ENCODE results near the gene PAX4. TPM values are rescaled to one million over a fixed set of nuclear protein-coding genes. Genes with fewer than 3 reads are reported as not detected.

PAX4 gene
- polyA plus RNA-seq, 3 donors, result not detected

DNA sequence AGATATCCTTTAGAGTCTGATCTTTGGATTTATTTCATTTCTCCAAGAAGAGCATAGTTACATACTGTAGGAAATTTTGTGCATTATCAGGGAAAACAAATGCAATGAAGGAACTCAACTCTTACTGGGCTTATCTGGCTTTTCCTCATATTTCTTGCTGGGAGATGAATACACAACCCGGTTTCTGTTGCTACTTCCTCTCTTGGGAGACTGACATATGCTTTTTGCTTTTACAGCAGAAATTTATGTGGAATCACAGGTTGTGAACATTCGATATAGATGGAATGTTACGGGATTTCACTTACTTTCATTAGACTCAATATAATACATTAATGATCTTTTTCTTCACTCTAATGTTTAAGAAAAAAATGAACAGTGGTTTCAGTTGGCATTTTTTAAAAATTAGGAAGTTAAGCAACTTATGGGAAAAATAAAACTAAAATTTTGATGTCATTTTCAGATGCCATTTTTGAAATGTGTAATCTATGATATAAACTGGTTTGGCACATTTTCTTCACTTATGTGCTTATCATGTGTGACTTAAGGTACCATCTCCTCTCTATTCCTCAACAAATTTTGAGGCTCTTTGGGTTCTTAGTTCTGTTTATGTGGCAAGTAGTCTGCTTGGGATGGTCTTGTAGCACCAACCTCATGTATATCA, 41.2 kb upstream of the PAX4 start:
- peaks cover 98% of the 10 kb centered on the region for H3K79me2 ChIP-seq (ENCODE audit: insufficient read depth, low read length)
- Mint-ChIP-seq H3K36me3 (peaks cover 27 to 54% of the 10 kb centered on the region in 2 donors), H3K4me1 (peaks cover 48% of the 10 kb centered on the region), H3K27me3 (ENCODE audit: low read depth in 3 of 3) (peaks cover 0 to 2% (median 0%) of the 10 kb centered on the region in 3 donors), H3K9me3 (peaks cover 0 to 7% (median 0%) of the 10 kb centered on the region in 7 donors), H3K4me3 (peak overlapping the region in 1 of 2 donors; percentile 35), H3K27ac (peak overlapping the region; percentile 37 to 86 (median 68))
- H3K27ac ChIP-seq (ENCODE audit: low read depth in 1 of 2, low read length in 2 of 2), result peak overlapping the region; percentile 43 to 77
- H3K36me3 ChIP-seq (replicated peaks in 1 of 2; ENCODE audit: control insufficient read depth in 1 of 2, insufficient read depth in 2 of 2, low read length in 2 of 2), result peaks cover 2 to 54% of the 10 kb centered on the region in 2 donors
- H3K4me2 ChIP-seq (replicated peaks; ENCODE audit: extremely low read depth, low read length, poor library complexity, severe bottlenecking), result peak overlapping the region; percentile 22
- H3K4me1 ChIP-seq (ENCODE audit: control insufficient read depth in 1 of 2, insufficient read depth in 2 of 2, low read length in 2 of 2), result peaks cover 38 to 41% of the 10 kb centered on the region in 2 donors
- H3K9me3 ChIP-seq (replicated peaks in 1 of 2; ENCODE audit: control insufficient read depth in 1 of 2, insufficient read depth in 1 of 2, low read length in 2 of 2), result no peaks in the 10 kb centered on the region
- H3K27me3 ChIP-seq (ENCODE audit: control insufficient read depth in 2 of 2, insufficient read depth in 2 of 2, low read length in 2 of 2), result no peaks in the 10 kb centered on the region
- TF ChIP-seq, protein P1, sequence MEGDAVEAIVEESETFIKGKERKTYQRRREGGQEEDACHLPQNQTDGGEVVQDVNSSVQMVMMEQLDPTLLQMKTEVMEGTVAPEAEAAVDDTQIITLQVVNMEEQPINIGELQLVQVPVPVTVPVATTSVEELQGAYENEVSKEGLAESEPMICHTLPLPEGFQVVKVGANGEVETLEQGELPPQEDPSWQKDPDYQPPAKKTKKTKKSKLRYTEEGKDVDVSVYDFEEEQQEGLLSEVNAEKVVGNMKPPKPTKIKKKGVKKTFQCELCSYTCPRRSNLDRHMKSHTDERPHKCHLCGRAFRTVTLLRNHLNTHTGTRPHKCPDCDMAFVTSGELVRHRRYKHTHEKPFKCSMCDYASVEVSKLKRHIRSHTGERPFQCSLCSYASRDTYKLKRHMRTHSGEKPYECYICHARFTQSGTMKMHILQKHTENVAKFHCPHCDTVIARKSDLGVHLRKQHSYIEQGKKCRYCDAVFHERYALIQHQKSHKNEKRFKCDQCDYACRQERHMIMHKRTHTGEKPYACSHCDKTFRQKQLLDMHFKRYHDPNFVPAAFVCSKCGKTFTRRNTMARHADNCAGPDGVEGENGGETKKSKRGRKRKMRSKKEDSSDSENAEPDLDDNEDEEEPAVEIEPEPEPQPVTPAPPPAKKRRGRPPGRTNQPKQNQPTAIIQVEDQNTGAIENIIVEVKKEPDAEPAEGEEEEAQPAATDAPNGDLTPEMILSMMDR (IDR thresholded peaks at IDR 0.05), result no peak
- peaks cover 65% of the 10 kb centered on the region for H4K20me1 ChIP-seq (ENCODE audit: insufficient read depth, low read length)
- H2AFZ ChIP-seq (ENCODE audit: insufficient read depth, low read depth, low read length, poor library complexity, severe bottlenecking), result no peak overlapping the region
- peak overlapping the region in 1 of 3 experiments; percentile 10 for H3K4me3 ChIP-seq (replicated peaks in 1 of 3; ENCODE audit: low read depth in 2 of 3, low read length in 3 of 3)
- no CpG with 5 or more reads among the region's 3 CpGs for WGBS (ENCODE audit: insufficient coverage)
- intact Hi-C loops (cut with micrococcal nuclease), result loop anchor here in 1 of 2 donors (10.0 kb wide), 1 partner anchor 264 kb away; the partner anchor contains the start of gene ZNF800
- no peak overlapping the region for H3K9ac ChIP-seq (ENCODE audit: insufficient read depth, low read length, poor library complexity, severe bottlenecking)
- DNase-seq, result peak in 2 of 3 donors; percentile 24 to 30

DNA sequence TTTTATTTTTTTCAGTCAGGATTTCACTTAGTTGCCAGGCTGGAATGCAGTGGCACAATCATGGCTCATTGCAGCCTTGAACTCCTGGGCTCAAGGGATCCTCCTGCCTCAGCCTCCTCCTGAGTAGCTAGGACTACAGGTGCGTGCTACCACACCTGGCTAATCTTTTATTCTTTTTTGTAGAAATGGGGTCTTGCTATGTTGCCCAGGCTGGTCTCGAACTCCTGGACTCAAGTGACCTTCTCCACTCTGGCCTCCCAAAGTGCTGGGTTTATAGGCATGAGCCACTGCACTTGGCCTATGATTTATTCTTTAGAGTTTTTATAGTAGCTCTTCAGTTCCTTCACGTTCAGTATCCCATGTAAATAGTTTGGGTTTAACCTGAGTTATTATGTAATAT, 39.6 kb upstream of the PAX4 start:
- peaks cover 49% of the 10 kb centered on the region for H4K20me1 ChIP-seq (ENCODE audit: insufficient read depth, low read length)
- WGBS (ENCODE audit: insufficient coverage), result no CpG with 5 or more reads among the region's 3 CpGs

More for the DNA sequence above, 39.6 kb upstream of the PAX4 start:
- H3K4me1 Mint-ChIP-seq, result peaks cover 64% of the 10 kb centered on the region
- no peak overlapping the region for H3K4me3 Mint-ChIP-seq
- TF ChIP-seq, protein P1 (IDR thresholded peaks at IDR 0.05), result no peak
- H3K4me2 ChIP-seq (replicated peaks; ENCODE audit: extremely low read depth, low read length, poor library complexity, severe bottlenecking), result no peak overlapping the region
- peaks cover 98% of the 10 kb centered on the region for H3K79me2 ChIP-seq (ENCODE audit: insufficient read depth, low read length)
- H3K9me3 Mint-ChIP-seq, result peaks cover 0 to 7% (median 0%) of the 10 kb centered on the region in 7 donors
- H3K36me3 ChIP-seq (replicated peaks in 1 of 2; ENCODE audit: control insufficient read depth in 1 of 2, insufficient read depth in 2 of 2, low read length in 2 of 2), result peaks cover 2 to 39% of the 10 kb centered on the region in 2 donors
- peaks cover 23 to 39% of the 10 kb centered on the region in 2 donors for H3K36me3 Mint-ChIP-seq
- peaks cover 54 to 57% of the 10 kb centered on the region in 2 donors for H3K4me1 ChIP-seq (ENCODE audit: control insufficient read depth in 1 of 2, insufficient read depth in 2 of 2, low read length in 2 of 2)
- H3K27me3 Mint-ChIP-seq (ENCODE audit: low read depth in 3 of 3), result peaks cover 0 to 2% (median 0%) of the 10 kb centered on the region in 3 donors
- no peak overlapping the region for H3K9ac ChIP-seq (ENCODE audit: insufficient read depth, low read length, poor library complexity, severe bottlenecking)
- no peaks in the 10 kb centered on the region for H3K9me3 ChIP-seq (replicated peaks in 1 of 2; ENCODE audit: control insufficient read depth in 1 of 2, insufficient read depth in 1 of 2, low read length in 2 of 2)
- H3K27me3 ChIP-seq (ENCODE audit: control insufficient read depth in 2 of 2, insufficient read depth in 2 of 2, low read length in 2 of 2), result no peaks in the 10 kb centered on the region
- intact Hi-C loops (cut with micrococcal nuclease), result loop anchor here in 1 of 2 donors (10.0 kb wide), 1 partner anchor 263 kb away; the partner anchor contains the start of gene ZNF800
- no peak overlapping the region for H3K4me3 ChIP-seq (replicated peaks in 1 of 3; ENCODE audit: low read depth in 2 of 3, low read length in 3 of 3)
- no peak overlapping the region for H2AFZ ChIP-seq (ENCODE audit: insufficient read depth, low read depth, low read length, poor library complexity, severe bottlenecking)
- peak overlapping the region in 1 of 7 donors; percentile 65 for H3K27ac Mint-ChIP-seq
- H3K27ac ChIP-seq (ENCODE audit: low read depth in 1 of 2, low read length in 2 of 2), result peak overlapping the region in 1 of 2 donors; percentile 8
- no peak for DNase-seq
